Testis (tissue), 3 donors: ENCODE results near the gene LRFN2. TPM values are rescaled to one million over a fixed set of nuclear protein-coding genes. Genes with fewer than 3 reads are reported as not detected.

Experiments used
- DNase-seq: peaks from one replicate; pipeline ENCODE4 v3.0.0-alpha.2; 2019
- H3K27ac ChIP-seq, 2 donors: fragments of 200-600 bp; sonication (generic); one replicate each; pipeline ENCODE4 v1.5.1; 2019
- H3K27me3 ChIP-seq: fragments of 200-600 bp; sonication (generic); one replicate; pipeline ENCODE4 v1.5.1; 2019
- H3K36me3 ChIP-seq: fragments of 200-600 bp; sonication (generic); one replicate; pipeline ENCODE4 v1.5.1; 2017; ENCODE audit warnings: low read depth; ENCODE audit errors: missing control alignments
- H3K4me1 ChIP-seq: fragments of 200-600 bp; sonication (generic); one replicate; pipeline ENCODE4 v1.5.1; 2019
- H3K4me3 ChIP-seq, 2 donors: fragments of 200-600 bp; sonication (generic); one replicate each; pipeline ENCODE4 v1.5.1; 2017 to 2019
- H3K9me3 ChIP-seq: fragments of 200-600 bp; sonication (generic); one replicate; pipeline ENCODE4 v1.5.1; 2017
- POLR2A ChIP-seq: fragments of 450-650 bp; IDR thresholded peaks from one replicate; pipeline ENCODE4 v1.6.1; 2017; ENCODE audit warnings: antibody characterized with exemption, mild to moderate bottlenecking, moderate library complexity
- WGBS, 2 donors: methylation state at CpG; one replicate each; pipeline ENCODE4 v1.1.5; 2018; 5-methylcytosine and 5-hydroxymethylcytosine counted together
- intact Hi-C: fragments of 100-400 bp; cut with DNase I; formaldehyde crosslinking; loops from one replicate; pipeline ENCODE4 v1.15.1; 2023; ENCODE audit warnings: low total_unique reads
- polyA plus RNA-seq: library from polyadenylated mRNA; stranded (reverse); fragments of 350-450 nt; fragmentation: Illumina TruSeq; extraction: RNeasy Lipid Tissue Mini Kit (QIAGEN cat#74804); gene quantifications from one replicate; pipeline ENCODE4 v1.2.3, GENCODE V29; 2014; ENCODE audit warnings: low read depth, low replicate concordance; ENCODE audit not compliant: insufficient read depth
- total RNA-seq, 2 donors: library from RNA; depleted of rRNA; stranded (reverse); fragments of >200 nt; gene quantifications; one replicate each; pipeline ENCODE4 v1.2.3, GENCODE V29; 2016
- TF ChIP-seq, protein P1 (sequence below), 3 experiments: fragments of 450-650 bp in 2 of 3; fragments of 200-600 bp in 1 of 3; sonication (generic) in 1 of 3; IDR thresholded peaks; one replicate each; pipeline ENCODE4 v1.5.1; 2016 to 2019; ENCODE audit warnings: antibody characterized with exemption in 3 of 3, mild to moderate bottlenecking in 2 of 3, moderate library complexity in 1 of 3

LRFN2 gene
- total and polyA plus RNA-seq, 3 donors from 2014 or later = 1.1 to 3.3 (median 1.6) TPM

DNA sequence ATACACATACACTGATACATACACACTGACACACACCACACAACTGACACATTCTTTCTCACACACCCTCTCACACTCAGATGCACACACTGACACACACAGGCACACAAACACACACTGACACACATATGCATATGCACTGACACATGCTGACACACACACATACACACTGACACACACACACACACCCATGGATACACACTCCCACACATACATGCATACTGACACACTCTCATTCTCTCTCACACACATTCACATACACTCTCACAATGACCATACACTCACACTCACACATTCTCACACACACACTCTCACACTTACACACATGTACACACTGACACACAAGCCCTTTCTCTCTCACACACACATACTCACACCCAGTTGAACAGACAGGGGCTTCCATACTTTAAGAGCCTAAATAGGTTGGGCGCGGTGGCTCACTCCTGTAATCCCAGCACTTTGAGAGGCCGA is 236.4 kb downstream of the LRFN2 start:
- TF ChIP-seq, protein P1, sequence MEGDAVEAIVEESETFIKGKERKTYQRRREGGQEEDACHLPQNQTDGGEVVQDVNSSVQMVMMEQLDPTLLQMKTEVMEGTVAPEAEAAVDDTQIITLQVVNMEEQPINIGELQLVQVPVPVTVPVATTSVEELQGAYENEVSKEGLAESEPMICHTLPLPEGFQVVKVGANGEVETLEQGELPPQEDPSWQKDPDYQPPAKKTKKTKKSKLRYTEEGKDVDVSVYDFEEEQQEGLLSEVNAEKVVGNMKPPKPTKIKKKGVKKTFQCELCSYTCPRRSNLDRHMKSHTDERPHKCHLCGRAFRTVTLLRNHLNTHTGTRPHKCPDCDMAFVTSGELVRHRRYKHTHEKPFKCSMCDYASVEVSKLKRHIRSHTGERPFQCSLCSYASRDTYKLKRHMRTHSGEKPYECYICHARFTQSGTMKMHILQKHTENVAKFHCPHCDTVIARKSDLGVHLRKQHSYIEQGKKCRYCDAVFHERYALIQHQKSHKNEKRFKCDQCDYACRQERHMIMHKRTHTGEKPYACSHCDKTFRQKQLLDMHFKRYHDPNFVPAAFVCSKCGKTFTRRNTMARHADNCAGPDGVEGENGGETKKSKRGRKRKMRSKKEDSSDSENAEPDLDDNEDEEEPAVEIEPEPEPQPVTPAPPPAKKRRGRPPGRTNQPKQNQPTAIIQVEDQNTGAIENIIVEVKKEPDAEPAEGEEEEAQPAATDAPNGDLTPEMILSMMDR (IDR thresholded peaks at IDR 0.05) = no peak
- TF ChIP-seq POLR2A = no peak
- Histone ChIP-seq H3K4me1 (peaks cover 17% of the 10 kb centered on the region), H3K27ac (no peak overlapping the region), H3K27me3 (no peaks in the 10 kb centered on the region), H3K9me3 (no peaks in the 10 kb centered on the region), H3K36me3 (no peaks in the 10 kb centered on the region), H3K4me3 (no peak overlapping the region)
- intact Hi-C loops = no loop called here
- no peak for DNase-seq
- 94 to 97% methylated on average over 3 of the region's 3 CpGs for WGBS, 2 donors

DNA sequence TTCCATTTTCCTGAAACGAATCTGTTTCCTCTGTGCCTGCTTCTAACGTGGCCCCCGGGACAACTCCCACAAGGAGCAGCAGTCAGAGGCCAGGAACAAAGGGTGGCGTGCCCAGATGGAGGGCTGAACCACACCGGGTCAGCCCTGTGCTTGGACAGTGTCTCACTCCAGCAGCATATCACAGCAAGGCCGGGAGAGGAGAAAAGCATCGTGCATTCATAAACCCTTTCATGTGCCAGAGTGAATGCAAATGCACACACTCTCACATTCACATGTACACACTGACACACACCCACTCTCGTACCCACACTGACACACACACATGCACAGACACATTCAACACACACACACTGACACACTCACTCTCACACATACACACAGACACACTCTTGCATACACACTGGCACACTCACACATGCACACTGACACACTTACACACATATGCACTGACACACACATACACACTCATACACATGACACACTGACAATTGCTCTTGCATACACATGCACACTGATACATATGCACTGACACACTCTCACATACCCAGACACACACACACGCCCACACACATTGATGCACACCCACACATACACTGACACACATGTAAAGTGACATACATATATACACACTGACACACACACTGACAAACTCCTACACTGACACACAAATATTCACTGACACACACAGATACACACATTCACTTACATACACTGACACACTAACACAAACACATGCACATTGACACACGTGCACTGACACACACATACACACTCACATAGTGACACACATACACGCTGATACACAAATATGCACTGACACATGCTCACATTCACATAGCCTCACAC is 237.0 kb downstream of the LRFN2 start:
- intact Hi-C loops = no loop called here
- H3K36me3 ChIP-seq = no peaks in the 10 kb centered on the region
- DNase-seq = peak; percentile 15
- H3K4me1 ChIP-seq = peaks cover 17% of the 10 kb centered on the region
- WGBS, 2 donors = 33 to 41% methylated on average over 11 of the region's 11 CpGs
- H3K27ac ChIP-seq = no peak overlapping the region
- H3K9me3 ChIP-seq = no peaks in the 10 kb centered on the region
- TF ChIP-seq, protein P1 (IDR thresholded peaks at IDR 0.05) = no peak
- no peak for TF ChIP-seq POLR2A
- H3K4me3 ChIP-seq = no peak overlapping the region
- H3K27me3 ChIP-seq = no peaks in the 10 kb centered on the region

DNA sequence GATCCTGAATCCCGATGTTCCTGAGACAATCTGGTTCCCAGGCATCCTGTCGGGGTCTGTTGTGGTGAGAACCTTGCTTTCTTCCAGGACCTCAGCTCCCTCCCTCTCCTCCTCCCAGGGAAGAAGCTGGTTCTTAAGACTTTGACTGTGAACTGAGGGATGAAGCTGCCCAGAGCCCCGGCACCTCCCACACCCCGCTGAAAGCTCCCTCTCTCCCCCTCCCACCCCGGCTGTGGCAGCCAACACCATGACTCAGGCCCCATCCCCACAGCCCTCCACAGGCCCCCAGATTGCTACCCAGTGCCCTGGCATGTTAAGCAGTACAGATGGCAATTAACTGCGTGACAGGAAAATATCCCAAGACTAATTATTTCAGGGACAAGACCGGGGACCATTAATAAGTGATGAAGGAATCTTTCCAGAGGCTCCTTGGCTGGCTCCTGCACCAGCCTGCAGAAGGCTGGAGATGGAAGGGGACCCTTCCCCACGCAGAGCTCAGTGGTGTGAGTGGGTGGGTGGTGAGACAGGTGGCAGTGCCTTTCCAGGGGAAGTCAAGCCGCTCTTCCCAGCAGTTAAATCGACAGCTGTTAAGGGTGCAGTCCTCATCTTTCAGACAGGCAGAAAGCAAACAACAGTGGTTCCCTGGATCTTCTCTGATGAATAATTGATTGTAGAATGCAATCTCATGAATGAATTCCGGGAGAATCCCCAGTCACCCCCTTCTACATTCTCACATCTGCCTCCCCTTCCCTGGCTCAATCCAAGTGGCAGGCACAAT is 237.9 kb downstream of the LRFN2 start:
- intact Hi-C loops = no loop called here
- H3K4me3 ChIP-seq = no peak overlapping the region
- no peaks in the 10 kb centered on the region for H3K9me3 ChIP-seq
- no peaks in the 10 kb centered on the region for H3K36me3 ChIP-seq
- H3K27ac ChIP-seq = no peak overlapping the region
- TF ChIP-seq POLR2A = no peak
- TF ChIP-seq, protein P1 (IDR thresholded peaks at IDR 0.05) = no peak
- 50 to 59% methylated on average over 7 to 11 of the region's 11 CpGs for WGBS, 2 donors
- H3K27me3 ChIP-seq = no peaks in the 10 kb centered on the region
- peaks cover 17% of the 10 kb centered on the region for H3K4me1 ChIP-seq
- DNase-seq = peak; percentile 16

DNA sequence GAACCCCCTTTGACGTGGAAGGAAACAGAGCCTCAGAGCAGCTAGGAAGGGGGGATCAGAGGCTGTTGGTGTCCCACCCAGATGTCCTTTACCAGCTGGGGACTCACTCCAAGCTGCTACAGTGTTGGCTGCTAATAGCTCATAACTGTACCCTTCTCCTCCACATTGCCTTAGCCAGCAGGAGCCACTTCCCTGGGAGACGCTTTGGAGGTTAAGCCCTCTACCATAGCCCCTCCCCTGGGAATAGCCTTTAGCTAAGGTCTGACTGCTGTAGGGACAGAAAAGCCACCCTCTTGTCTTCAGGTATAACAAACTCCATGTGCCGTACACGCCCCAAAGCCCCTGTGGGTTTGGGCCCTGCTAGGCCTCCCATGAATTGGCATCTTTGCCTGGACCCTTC is 238.6 kb downstream of the LRFN2 start:
- no peaks in the 10 kb centered on the region for H3K36me3 ChIP-seq
- H3K9me3 ChIP-seq = no peaks in the 10 kb centered on the region
- H3K4me3 ChIP-seq = no peak overlapping the region
- peaks cover 17% of the 10 kb centered on the region for H3K4me1 ChIP-seq
- TF ChIP-seq POLR2A = no peak
- TF ChIP-seq, protein P1 (IDR thresholded peaks at IDR 0.05) = no peak
- no peaks in the 10 kb centered on the region for H3K27me3 ChIP-seq
- intact Hi-C loops = no loop called here
- WGBS, 2 donors = 80 to 86% methylated on average over 3 to 4 of the region's 4 CpGs
- DNase-seq = peak; percentile 7
- no peak overlapping the region for H3K27ac ChIP-seq
